Measurements from ENCODE around the gene NLGN2.

NLGN2 gene

DNA sequence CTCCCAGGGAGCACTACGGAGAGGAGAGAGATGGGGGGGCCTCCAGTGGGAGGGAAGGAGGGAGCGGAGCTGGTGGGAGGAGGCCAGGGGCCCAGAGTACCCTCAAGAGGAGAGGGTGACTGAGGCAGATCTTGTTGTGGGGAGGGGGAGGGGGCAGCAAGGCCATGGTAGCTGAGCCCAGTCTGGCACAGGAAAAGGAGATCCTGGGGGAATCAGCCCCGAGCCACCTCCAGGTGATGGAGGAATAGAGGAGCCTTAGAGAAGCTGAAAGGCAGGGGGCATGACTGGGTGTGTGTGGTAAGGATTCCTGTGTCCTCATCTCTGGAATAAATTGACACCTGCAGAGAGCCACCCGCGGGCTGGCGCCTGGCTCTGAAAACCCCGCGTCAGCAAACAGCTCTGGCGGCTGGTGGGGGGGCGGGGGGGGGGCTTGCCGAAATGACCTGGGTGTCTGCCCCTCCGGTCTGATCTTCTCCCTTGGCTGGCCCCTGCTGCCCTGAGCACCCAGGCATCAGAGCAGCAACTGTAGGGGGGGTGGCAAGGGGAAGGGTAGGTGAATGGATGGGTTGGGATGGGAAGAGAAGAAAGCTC, 1.3 kb upstream of the NLGN2 start:
- H3K27me3 ChIP-seq (replicated peaks; ENCODE audit: control insufficient read depth, insufficient read depth, low read length), result no peaks in the 10 kb centered on the region
- DNase-seq (ENCODE audit: low read depth), result no peak
- H3K4me1 ChIP-seq (ENCODE audit: control insufficient read depth, insufficient read depth, low read length), result peaks cover 13% of the 10 kb centered on the region
- no peaks in the 10 kb centered on the region for H3K9me3 ChIP-seq (ENCODE audit: control insufficient read depth, low read length)
- peaks cover 21% of the 10 kb centered on the region for H3K36me3 ChIP-seq (ENCODE audit: control insufficient read depth, insufficient read depth, low read length, severe bottlenecking)
- peak overlapping the region; percentile 82 for H3K9ac ChIP-seq (ENCODE audit: low read length)
- peak overlapping the region; percentile 84 for H3K4me3 ChIP-seq (ENCODE audit: low read length)

GRCh38 chr17:7407082-7407481, 563 bp upstream of the NLGN2 start:
- Histone ChIP-seq H3K4me3 (ENCODE audit: low read length) (no peak overlapping the region), H3K4me1 (ENCODE audit: control insufficient read depth, insufficient read depth, low read length) (peaks cover 15% of the 10 kb centered on the region), H3K9ac (ENCODE audit: low read length) (no peak overlapping the region), H3K27me3 (replicated peaks; ENCODE audit: control insufficient read depth, insufficient read depth, low read length) (no peaks in the 10 kb centered on the region), H3K36me3 (ENCODE audit: control insufficient read depth, insufficient read depth, low read length, severe bottlenecking) (peaks cover 21% of the 10 kb centered on the region), H3K9me3 (ENCODE audit: control insufficient read depth, low read length) (no peaks in the 10 kb centered on the region)
- no peak for DNase-seq (ENCODE audit: low read depth)

GRCh38 chr17:7408252-7408727, 645 bp downstream of the NLGN2 start:
- Histone ChIP-seq H3K4me3 (ENCODE audit: low read length) (no peak overlapping the region), H3K27me3 (replicated peaks; ENCODE audit: control insufficient read depth, insufficient read depth, low read length) (no peaks in the 10 kb centered on the region), H3K4me1 (ENCODE audit: control insufficient read depth, insufficient read depth, low read length) (peaks cover 20% of the 10 kb centered on the region), H3K36me3 (ENCODE audit: control insufficient read depth, insufficient read depth, low read length, severe bottlenecking) (peaks cover 21% of the 10 kb centered on the region), H3K9ac (ENCODE audit: low read length) (no peak overlapping the region), H3K9me3 (ENCODE audit: control insufficient read depth, low read length) (no peaks in the 10 kb centered on the region)
- no peak for DNase-seq (ENCODE audit: low read depth)

- Histone ChIP-seq H3K4me3 (ENCODE audit: low read length) (no peak overlapping the region), H3K9ac (ENCODE audit: low read length) (no peak overlapping the region), H3K36me3 (ENCODE audit: control insufficient read depth, insufficient read depth, low read length, severe bottlenecking) (peaks cover 21% of the 10 kb centered on the region), H3K27me3 (replicated peaks; ENCODE audit: control insufficient read depth, insufficient read depth, low read length) (no peaks in the 10 kb centered on the region), H3K4me1 (ENCODE audit: control insufficient read depth, insufficient read depth, low read length) (peaks cover 25% of the 10 kb centered on the region), H3K9me3 (ENCODE audit: control insufficient read depth, low read length) (no peaks in the 10 kb centered on the region)
- no peak for DNase-seq (ENCODE audit: low read depth)
These were observed 1.2 kb downstream of the NLGN2 start for GRCh38 chr17:7408863-7409262.

DNA sequence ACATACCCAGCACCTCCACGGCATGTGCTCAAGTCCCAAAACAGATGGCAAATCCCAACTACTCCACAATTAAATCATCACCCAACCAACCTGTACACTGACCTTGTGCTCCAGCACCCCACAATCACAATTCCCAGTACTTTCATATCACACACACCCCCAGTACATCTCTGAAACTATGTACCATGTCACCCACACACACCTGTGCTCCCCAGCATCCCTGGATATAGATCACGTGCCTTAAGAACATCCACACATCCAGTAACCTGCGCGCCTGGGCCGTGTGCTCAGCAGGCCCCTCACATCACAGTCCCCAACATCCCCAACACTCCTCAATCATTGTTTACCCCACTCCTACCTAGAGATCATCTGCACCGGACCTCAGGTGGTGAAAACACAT, 2.1 kb downstream of the NLGN2 start:
- Histone ChIP-seq H3K4me1 (ENCODE audit: control insufficient read depth, insufficient read depth, low read length) (peaks cover 26% of the 10 kb centered on the region), H3K27me3 (replicated peaks; ENCODE audit: control insufficient read depth, insufficient read depth, low read length) (no peaks in the 10 kb centered on the region), H3K9me3 (ENCODE audit: control insufficient read depth, low read length) (no peaks in the 10 kb centered on the region), H3K36me3 (ENCODE audit: control insufficient read depth, insufficient read depth, low read length, severe bottlenecking) (peaks cover 21% of the 10 kb centered on the region), H3K9ac (ENCODE audit: low read length) (no peak overlapping the region), H3K4me3 (ENCODE audit: low read length) (no peak overlapping the region)
- no peak for DNase-seq (ENCODE audit: low read depth)

DNA sequence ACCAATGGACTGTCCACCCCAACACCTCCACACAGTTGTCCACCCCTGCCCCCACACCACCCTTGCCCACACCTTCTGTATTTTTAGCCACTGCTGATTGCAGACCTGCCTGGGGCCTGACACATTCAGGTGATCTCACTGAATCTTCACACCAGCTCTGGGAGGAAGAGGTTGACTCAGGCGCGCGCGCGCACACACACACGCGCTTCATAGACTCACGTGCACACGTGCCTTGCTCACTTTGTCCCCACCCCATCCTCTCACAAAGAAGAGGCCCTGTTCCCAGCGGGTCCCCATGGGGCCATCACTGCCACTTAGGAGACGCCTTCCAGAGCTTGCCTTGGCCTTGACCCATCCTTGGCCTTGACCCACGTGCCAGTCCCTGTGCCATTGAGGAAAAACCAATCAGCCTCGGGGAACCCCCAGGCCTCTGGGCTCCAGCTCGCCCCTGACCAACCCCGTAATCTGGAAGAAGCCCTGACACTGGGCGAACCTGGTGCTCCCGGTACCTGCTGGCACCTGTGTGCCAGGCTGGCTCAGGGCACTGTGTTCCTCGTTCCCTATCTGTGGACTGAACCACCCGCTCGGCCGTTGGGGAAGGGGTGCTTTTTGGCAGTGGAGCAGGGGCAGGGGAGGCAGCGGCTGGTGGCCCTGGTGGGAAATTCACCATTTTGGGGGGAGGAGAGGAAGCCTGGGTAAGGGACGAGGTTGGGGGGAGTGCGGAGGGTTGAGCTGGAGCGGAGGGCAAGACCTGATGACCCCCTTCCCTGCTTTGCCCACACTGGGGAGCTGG, 3.2 kb downstream of the NLGN2 start:
- Histone ChIP-seq H3K4me3 (ENCODE audit: low read length) (no peak overlapping the region), H3K27me3 (replicated peaks; ENCODE audit: control insufficient read depth, insufficient read depth, low read length) (no peaks in the 10 kb centered on the region), H3K9ac (ENCODE audit: low read length) (no peak overlapping the region), H3K4me1 (ENCODE audit: control insufficient read depth, insufficient read depth, low read length) (peaks cover 21% of the 10 kb centered on the region), H3K9me3 (ENCODE audit: control insufficient read depth, low read length) (no peaks in the 10 kb centered on the region), H3K36me3 (ENCODE audit: control insufficient read depth, insufficient read depth, low read length, severe bottlenecking) (peaks cover 21% of the 10 kb centered on the region)
- no peak for DNase-seq (ENCODE audit: low read depth)

DNA sequence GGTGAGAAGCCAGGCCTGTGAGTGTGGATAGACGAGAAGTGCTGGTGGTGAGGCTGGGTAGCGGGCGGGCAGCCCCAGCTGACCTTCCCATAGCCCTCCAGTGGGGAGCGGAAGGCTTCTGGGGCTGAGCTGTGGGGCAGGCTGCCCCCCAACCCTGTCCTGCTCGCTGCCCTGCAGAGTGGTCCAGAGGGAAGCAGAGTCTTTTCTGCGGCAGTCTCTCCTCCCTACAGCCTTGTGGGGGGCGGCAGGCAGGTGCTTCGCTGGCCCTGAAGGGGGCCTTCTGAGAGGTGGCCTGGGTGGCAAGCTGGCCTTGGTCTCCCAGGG, 3.7 kb downstream of the NLGN2 start:
- no peaks in the 10 kb centered on the region for H3K9me3 ChIP-seq (ENCODE audit: control insufficient read depth, low read length)
- H3K4me3 ChIP-seq (ENCODE audit: low read length), result no peak overlapping the region
- H3K4me1 ChIP-seq (ENCODE audit: control insufficient read depth, insufficient read depth, low read length), result peaks cover 20% of the 10 kb centered on the region
- no peak for DNase-seq (ENCODE audit: low read depth)
- H3K9ac ChIP-seq (ENCODE audit: low read length), result no peak overlapping the region
- H3K27me3 ChIP-seq (replicated peaks; ENCODE audit: control insufficient read depth, insufficient read depth, low read length), result no peaks in the 10 kb centered on the region
- H3K36me3 ChIP-seq (ENCODE audit: control insufficient read depth, insufficient read depth, low read length, severe bottlenecking), result peaks cover 21% of the 10 kb centered on the region

GRCh38 chr17:7413346-7413985, 5.8 kb downstream of the NLGN2 start:
- Histone ChIP-seq H3K27me3 (replicated peaks; ENCODE audit: control insufficient read depth, insufficient read depth, low read length) (no peaks in the 10 kb centered on the region), H3K4me1 (ENCODE audit: control insufficient read depth, insufficient read depth, low read length) (peaks cover 20% of the 10 kb centered on the region), H3K9me3 (ENCODE audit: control insufficient read depth, low read length) (no peaks in the 10 kb centered on the region), H3K4me3 (ENCODE audit: low read length) (no peak overlapping the region), H3K9ac (ENCODE audit: low read length) (no peak overlapping the region), H3K36me3 (ENCODE audit: control insufficient read depth, insufficient read depth, low read length, severe bottlenecking) (peaks cover 27% of the 10 kb centered on the region)
- DNase-seq (ENCODE audit: low read depth), result peak; percentile 39

GRCh38 chr17:7414837-7415236, 7.2 kb downstream of the NLGN2 start:
- Histone ChIP-seq H3K27me3 (replicated peaks; ENCODE audit: control insufficient read depth, insufficient read depth, low read length) (no peaks in the 10 kb centered on the region), H3K9me3 (ENCODE audit: control insufficient read depth, low read length) (no peaks in the 10 kb centered on the region), H3K9ac (ENCODE audit: low read length) (no peak overlapping the region), H3K4me1 (ENCODE audit: control insufficient read depth, insufficient read depth, low read length) (peaks cover 20% of the 10 kb centered on the region), H3K36me3 (ENCODE audit: control insufficient read depth, insufficient read depth, low read length, severe bottlenecking) (peaks cover 14% of the 10 kb centered on the region), H3K4me3 (ENCODE audit: low read length) (no peak overlapping the region)
- DNase-seq (ENCODE audit: low read depth), result no peak

- H3K9ac ChIP-seq (ENCODE audit: low read length), result no peak overlapping the region
- H3K4me3 ChIP-seq (ENCODE audit: low read length), result no peak overlapping the region
- peaks cover 2% of the 10 kb centered on the region for H3K9me3 ChIP-seq (ENCODE audit: control insufficient read depth, low read length)
- no peak for DNase-seq (ENCODE audit: low read depth)
- no peaks in the 10 kb centered on the region for H3K27me3 ChIP-seq (replicated peaks; ENCODE audit: control insufficient read depth, insufficient read depth, low read length)
- peaks cover 20% of the 10 kb centered on the region for H3K4me1 ChIP-seq (ENCODE audit: control insufficient read depth, insufficient read depth, low read length)
- peaks cover 6% of the 10 kb centered on the region for H3K36me3 ChIP-seq (ENCODE audit: control insufficient read depth, insufficient read depth, low read length, severe bottlenecking)
These were observed 8.1 kb downstream of the NLGN2 start for GRCh38 chr17:7415784-7416183.

DNA sequence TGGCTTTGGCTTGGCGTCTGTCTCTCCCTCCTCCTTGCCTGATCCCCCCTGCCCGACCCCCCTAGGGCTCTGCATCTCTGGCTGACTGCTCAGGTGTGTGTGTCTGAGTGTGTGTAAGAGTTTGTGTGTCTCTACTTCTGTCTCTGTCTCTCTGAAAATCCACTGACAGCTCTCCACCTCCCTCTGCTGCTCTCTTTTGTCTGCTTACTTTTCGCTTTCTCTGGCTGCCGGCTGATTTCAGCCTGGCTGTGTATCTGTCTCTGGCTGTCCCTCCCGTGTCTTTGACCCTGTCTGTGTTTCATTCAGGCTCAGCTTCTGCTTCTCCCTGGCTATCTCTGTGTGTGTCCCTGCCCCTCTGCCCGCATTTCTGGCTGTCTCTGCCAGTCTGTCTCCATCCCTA, 8.7 kb downstream of the NLGN2 start:
- Histone ChIP-seq H3K9ac (ENCODE audit: low read length) (no peak overlapping the region), H3K36me3 (ENCODE audit: control insufficient read depth, insufficient read depth, low read length, severe bottlenecking) (peaks cover 6% of the 10 kb centered on the region), H3K9me3 (ENCODE audit: control insufficient read depth, low read length) (peaks cover 3% of the 10 kb centered on the region), H3K4me1 (ENCODE audit: control insufficient read depth, insufficient read depth, low read length) (peaks cover 20% of the 10 kb centered on the region), H3K4me3 (ENCODE audit: low read length) (no peak overlapping the region), H3K27me3 (replicated peaks; ENCODE audit: control insufficient read depth, insufficient read depth, low read length) (no peaks in the 10 kb centered on the region)
- DNase-seq (ENCODE audit: low read depth), result no peak
